ENCODE results near the gene HDLBP. TPM values are rescaled to one million over a fixed set of nuclear protein-coding genes. Genes with fewer than 3 reads are reported as not detected.

The HDLBP gene
- total RNA-seq, 1 donor from 2014 or later: 922 TPM

GRCh38 chr2:241215421-241215820, 100.1 kb downstream of the HDLBP start:
- Histone ChIP-seq H3K4me2 (ENCODE audit: low read length) (no peak overlapping the region), H3K27ac (ENCODE audit: low read depth, low read length) (no peak overlapping the region), H3K27me3 (ENCODE audit: insufficient read depth, low read length) (peaks cover 5% of the 10 kb centered on the region), H3K4me1 (ENCODE audit: insufficient read depth, low read length) (no peaks in the 10 kb centered on the region), H2AFZ (ENCODE audit: low read depth, low read length) (no peak overlapping the region), H3K9me3 (ENCODE audit: insufficient read depth, low read depth, low read length) (no peaks in the 10 kb centered on the region), H3K9ac (ENCODE audit: low read length) (no peak overlapping the region), H3K4me3 (ENCODE audit: insufficient read depth, low read depth, low read length) (no peak overlapping the region), H4K20me1 (ENCODE audit: insufficient read depth, low read length) (no peaks in the 10 kb centered on the region), H3K36me3 (ENCODE audit: insufficient read depth, low read length) (no peaks in the 10 kb centered on the region), H3K79me2 (ENCODE audit: insufficient read depth, low read length) (no peaks in the 10 kb centered on the region)
- no peak overlapping the region for H3K4me3 Mint-ChIP-seq (ENCODE audit: unreplicated experiment)
- peak overlapping the region; percentile 34 for H3K27ac Mint-ChIP-seq (ENCODE audit: unreplicated experiment)
- FAIRE-seq (no peak), DNase-seq (ENCODE audit: low read depth) (no peak)
- H3K27me3 Mint-ChIP-seq (ENCODE audit: low read depth, unreplicated experiment): peaks cover 21% of the 10 kb centered on the region
- H3K36me3 Mint-ChIP-seq (ENCODE audit: low read depth, unreplicated experiment): no peaks in the 10 kb centered on the region
- peaks cover 5% of the 10 kb centered on the region for H3K4me1 Mint-ChIP-seq (ENCODE audit: low read depth, unreplicated experiment)
- peaks cover 2% of the 10 kb centered on the region for H3K9me3 Mint-ChIP-seq (ENCODE audit: unreplicated experiment)
- TF ChIP-seq CTCF (IDR thresholded peaks at IDR 0.05; ENCODE audit: insufficient read depth, low read depth, low read length) (no peak), EZH2 (IDR thresholded peaks at IDR 0.05; ENCODE audit: insufficient read depth, low read length) (no peak)

DNA sequence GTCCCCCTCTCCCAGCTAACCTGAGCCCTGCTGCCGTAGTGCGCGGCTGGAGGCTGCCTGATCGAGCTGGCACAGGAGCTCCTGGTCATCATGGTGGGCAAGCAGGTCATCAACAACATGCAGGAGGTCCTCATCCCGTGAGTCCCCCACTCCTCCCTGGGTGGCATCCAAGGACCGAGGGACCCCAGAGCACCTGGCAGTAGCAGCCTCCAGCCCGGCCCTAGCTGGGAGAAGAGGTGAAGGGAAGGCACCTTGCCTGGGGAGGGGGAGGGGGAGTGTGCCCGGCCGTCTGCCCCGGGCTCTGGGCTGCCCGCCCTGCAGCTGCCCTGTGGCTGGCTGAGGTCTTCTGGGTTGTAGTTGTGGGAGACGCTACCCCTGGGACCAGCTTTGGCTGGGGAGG, 100.7 kb downstream of the HDLBP start:
- FAIRE-seq: no peak
- H3K4me3 Mint-ChIP-seq (ENCODE audit: unreplicated experiment): no peak overlapping the region
- no peaks in the 10 kb centered on the region for H3K36me3 Mint-ChIP-seq (ENCODE audit: low read depth, unreplicated experiment)
- no peak overlapping the region for H3K4me3 ChIP-seq (ENCODE audit: insufficient read depth, low read depth, low read length)
- peaks cover 3% of the 10 kb centered on the region for H3K9me3 Mint-ChIP-seq (ENCODE audit: unreplicated experiment)
- H3K79me2 ChIP-seq (ENCODE audit: insufficient read depth, low read length): no peaks in the 10 kb centered on the region
- H3K9me3 ChIP-seq (ENCODE audit: insufficient read depth, low read depth, low read length): no peaks in the 10 kb centered on the region
- H3K27me3 Mint-ChIP-seq (ENCODE audit: low read depth, unreplicated experiment): peaks cover 23% of the 10 kb centered on the region
- H3K27ac ChIP-seq (ENCODE audit: low read depth, low read length): no peak overlapping the region
- no peaks in the 10 kb centered on the region for H3K36me3 ChIP-seq (ENCODE audit: insufficient read depth, low read length)
- TF ChIP-seq CTCF (IDR thresholded peaks at IDR 0.05; ENCODE audit: insufficient read depth, low read depth, low read length): no peak
- H4K20me1 ChIP-seq (ENCODE audit: insufficient read depth, low read length): no peaks in the 10 kb centered on the region
- no peak for DNase-seq (ENCODE audit: low read depth)
- peaks cover 5% of the 10 kb centered on the region for H3K4me1 Mint-ChIP-seq (ENCODE audit: low read depth, unreplicated experiment)
- no peaks in the 10 kb centered on the region for H3K4me1 ChIP-seq (ENCODE audit: insufficient read depth, low read length)
- no peak overlapping the region for H3K4me2 ChIP-seq (ENCODE audit: low read length)
- H3K27ac Mint-ChIP-seq (ENCODE audit: unreplicated experiment): no peak overlapping the region
- H3K27me3 ChIP-seq (ENCODE audit: insufficient read depth, low read length): peaks cover 5% of the 10 kb centered on the region
- no peak overlapping the region for H2AFZ ChIP-seq (ENCODE audit: low read depth, low read length)
- no peak overlapping the region for H3K9ac ChIP-seq (ENCODE audit: low read length)

DNA sequence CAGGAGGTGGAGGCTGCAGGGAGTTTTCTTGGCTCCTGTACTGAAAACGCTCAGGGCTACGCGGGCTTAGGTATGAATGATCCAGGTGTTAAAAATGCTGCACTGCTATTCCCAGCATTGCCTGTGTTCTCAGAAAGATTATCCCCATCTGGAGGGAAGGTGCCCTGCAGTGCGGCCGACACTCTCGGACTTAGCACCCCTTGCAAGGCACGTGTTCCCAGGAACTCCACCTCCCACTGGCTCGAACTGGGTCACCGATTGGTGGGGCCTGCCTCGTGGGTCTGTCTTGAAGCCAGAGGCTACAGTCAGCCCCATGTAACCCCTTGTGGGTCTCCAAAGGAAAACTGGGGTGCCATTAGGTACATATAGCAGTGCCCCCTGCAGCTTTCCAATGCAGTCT, 101.3 kb downstream of the HDLBP start:
- Histone ChIP-seq H3K4me1 (ENCODE audit: insufficient read depth, low read length) (no peaks in the 10 kb centered on the region), H3K9me3 (ENCODE audit: insufficient read depth, low read depth, low read length) (no peaks in the 10 kb centered on the region), H3K9ac (ENCODE audit: low read length) (no peak overlapping the region), H3K4me2 (ENCODE audit: low read length) (no peak overlapping the region), H3K36me3 (ENCODE audit: insufficient read depth, low read length) (no peaks in the 10 kb centered on the region), H3K27ac (ENCODE audit: low read depth, low read length) (no peak overlapping the region), H3K4me3 (ENCODE audit: insufficient read depth, low read depth, low read length) (no peak overlapping the region), H3K27me3 (ENCODE audit: insufficient read depth, low read length) (peaks cover 5% of the 10 kb centered on the region), H2AFZ (ENCODE audit: low read depth, low read length) (no peak overlapping the region), H3K79me2 (ENCODE audit: insufficient read depth, low read length) (no peaks in the 10 kb centered on the region), H4K20me1 (ENCODE audit: insufficient read depth, low read length) (no peaks in the 10 kb centered on the region)
- no peaks in the 10 kb centered on the region for H3K36me3 Mint-ChIP-seq (ENCODE audit: low read depth, unreplicated experiment)
- H3K4me3 Mint-ChIP-seq (ENCODE audit: unreplicated experiment): no peak overlapping the region
- no peak for FAIRE-seq
- DNase-seq (ENCODE audit: low read depth): no peak
- H3K4me1 Mint-ChIP-seq (ENCODE audit: low read depth, unreplicated experiment): peaks cover 4% of the 10 kb centered on the region
- H3K27me3 Mint-ChIP-seq (ENCODE audit: low read depth, unreplicated experiment): peaks cover 23% of the 10 kb centered on the region
- no peak for TF ChIP-seq EZH2 (IDR thresholded peaks at IDR 0.05; ENCODE audit: insufficient read depth, low read length)
- no peak for TF ChIP-seq CTCF (IDR thresholded peaks at IDR 0.05; ENCODE audit: insufficient read depth, low read depth, low read length)
- peaks cover 3% of the 10 kb centered on the region for H3K9me3 Mint-ChIP-seq (ENCODE audit: unreplicated experiment)
- no peak overlapping the region for H3K27ac Mint-ChIP-seq (ENCODE audit: unreplicated experiment)

Measured in astrocyte (in vitro differentiated cells and primary cell).